H1 (cell line): ENCODE measurements around the gene ASAP2. TPM values are rescaled to one million over a fixed set of nuclear protein-coding genes. Genes with fewer than 3 reads are reported as not detected.

Source experiments
- CTCF ChIA-PET: fragments of 300-600 bp; sonication (Branson Sonifier 250); formaldehyde crosslinking; loops from one replicate; lab custom pipeline; 2021; ENCODE audit not compliant: partially characterized antibody; lab: Charles Lee
- POLR2A ChIA-PET: fragments of 300-600 bp; sonication (Branson Sonifier 250); formaldehyde crosslinking; loops from one replicate; lab custom pipeline; 2021; ENCODE audit warnings: inconsistent platforms; ENCODE audit not compliant: partially characterized antibody; lab: Charles Lee
- DNase-seq, 2 experiments: peaks; one replicate each; pipeline versions ENCODE4 v3.0.0 to v3.0.0-alpha.2; 2010 to 2022; ENCODE audit warnings: low spot score in 2 of 2, low read depth in 1 of 2, mixed read lengths in 1 of 2
- FAIRE-seq: peaks from 2 replicates; lab custom pipeline; 2011; peaks lifted over from hg19 to GRCh38; lab: Jason Lieb, UNC
- H2AFZ ChIP-seq: 2 replicates; pipeline ENCODE4 v1.8.1; 2012; ENCODE audit warnings: low read length, inconsistent platforms
- H2AK5ac ChIP-seq: 2 replicates; pipeline ENCODE4 v1.6.1; 2013; ENCODE audit warnings: low read depth, low read length
- H2BK120ac ChIP-seq: replicated peaks from 2 replicates; pipeline ENCODE3; 2013; ENCODE audit warnings: low read depth, low read length, inconsistent platforms
- H2BK12ac ChIP-seq: 2 replicates; pipeline ENCODE4 v1.6.1; 2013; ENCODE audit warnings: low read depth, low read length
- H2BK15ac ChIP-seq: 2 replicates; pipeline ENCODE4 v1.6.1; 2013; ENCODE audit warnings: low read length
- H2BK20ac ChIP-seq: 2 replicates; pipeline ENCODE4 v1.6.1; 2013; ENCODE audit warnings: low read length
- H2BK5ac ChIP-seq: 2 replicates; pipeline ENCODE4 v1.6.1; 2013; ENCODE audit warnings: low read depth, low read length
- H3K14ac ChIP-seq: 2 replicates; pipeline ENCODE4 v1.6.1; 2013; ENCODE audit warnings: inconsistent platforms; ENCODE audit not compliant: insufficient read length
- H3K18ac ChIP-seq: 2 replicates; pipeline ENCODE4 v1.6.1; 2013; ENCODE audit warnings: low read length; ENCODE audit errors: extremely low read depth
- H3K23ac ChIP-seq: 2 replicates; pipeline ENCODE4 v1.6.1; 2013; ENCODE audit warnings: inconsistent platforms; ENCODE audit not compliant: insufficient read length
- H3K23me2 ChIP-seq: 2 replicates; pipeline ENCODE4 v1.6.1; 2013; ENCODE audit warnings: low read depth, low read length
- H3K27ac ChIP-seq: 2 replicates; pipeline ENCODE4 v1.6.1; 2011; ENCODE audit warnings: low read depth, low read length, inconsistent platforms
- H3K27me3 ChIP-seq, 4 experiments: replicated peaks in 1 of 4; 1 replicate in 1 of 4; 2 replicates in 3 of 4; pipeline versions ENCODE4 v1.6.1 to v1.8.1; 2011 to 2013; ENCODE audit warnings: low read length in 3 of 4, mild to moderate bottlenecking in 3 of 4, inconsistent platforms in 2 of 4, mixed read lengths in 2 of 4, moderate library complexity in 1 of 4; ENCODE audit not compliant: control insufficient read depth in 3 of 4, insufficient read depth in 3 of 4; ENCODE audit errors: extremely low read depth in 1 of 4
- H3K36me3 ChIP-seq, 4 experiments: 2 replicates each; pipeline versions ENCODE4 v1.6.1 to v1.8.1; 2011 to 2013; ENCODE audit warnings: mild to moderate bottlenecking in 4 of 4, low read length in 3 of 4, moderate library complexity in 2 of 4, control low read depth in 1 of 4, inconsistent platforms in 1 of 4; ENCODE audit not compliant: insufficient read depth in 4 of 4, control insufficient read depth in 2 of 4
- H3K4ac ChIP-seq: replicated peaks from 2 replicates; pipeline ENCODE3; 2013; ENCODE audit warnings: low read length, low read depth, mixed read lengths, inconsistent platforms; ENCODE audit not compliant: insufficient read length
- H3K4me1 ChIP-seq, 4 experiments: replicated peaks in 1 of 4; 1 replicate in 1 of 4; 2 replicates in 3 of 4; pipeline versions ENCODE4 v1.6.1 to v1.8.1; 2011 to 2013; ENCODE audit warnings: low read length in 3 of 4, inconsistent platforms in 2 of 4, mixed read lengths in 1 of 4; ENCODE audit not compliant: insufficient read depth in 4 of 4, control insufficient read depth in 3 of 4
- H3K4me2 ChIP-seq, 2 experiments: 2 replicates each; pipeline versions ENCODE4 v1.6.1 to v1.8.1; 2011 to 2013; ENCODE audit warnings: low read depth in 2 of 2, low read length in 2 of 2, control low read depth in 1 of 2, inconsistent platforms in 1 of 2, mild to moderate bottlenecking in 1 of 2; ENCODE audit not compliant: insufficient read depth in 1 of 2
- H3K4me3 ChIP-seq, 4 experiments: fragments of 200-600, 300-600 bp in 1 of 4; sonication (generic), shearing (Covaris generic), sonication (Bioruptor Twin) in 1 of 4; 2 replicates each; pipeline versions ENCODE4 v1.5.1 to v1.8.1; 2011 to 2016; ENCODE audit warnings: low read length in 4 of 4, low read depth in 3 of 4, control low read depth in 2 of 4, inconsistent platforms in 2 of 4, mild to moderate bottlenecking in 2 of 4, mixed read lengths in 1 of 4, moderate library complexity in 1 of 4; ENCODE audit not compliant: insufficient read depth in 2 of 4; ENCODE audit errors: extremely low read depth in 1 of 4
- H3K56ac ChIP-seq: replicated peaks from 2 replicates; pipeline ENCODE3; 2013; ENCODE audit warnings: low read depth, mild to moderate bottlenecking, mixed read lengths, low read length, inconsistent platforms; ENCODE audit not compliant: insufficient read length
- H3K79me1 ChIP-seq: 2 replicates; pipeline ENCODE4 v1.6.1; 2013; ENCODE audit warnings: low read depth, low read length, control low read depth
- H3K79me2 ChIP-seq, 2 experiments: 2 replicates each; pipeline versions ENCODE4 v1.6.1 to v1.8.1; 2012 to 2013; ENCODE audit warnings: low read length in 2 of 2, mild to moderate bottlenecking in 2 of 2, inconsistent platforms in 1 of 2; ENCODE audit not compliant: insufficient read depth in 2 of 2, control insufficient read depth in 1 of 2
- H3K9ac ChIP-seq, 4 experiments: replicated peaks in 1 of 4; 1 replicate in 1 of 4; 2 replicates in 3 of 4; pipeline versions ENCODE4 v1.6.1 to v1.8.1; 2011 to 2013; ENCODE audit warnings: low read depth in 3 of 4, low read length in 3 of 4, control low read depth in 2 of 4, mild to moderate bottlenecking in 2 of 4, moderate library complexity in 2 of 4, inconsistent platforms in 1 of 4; ENCODE audit errors: extremely low read depth in 1 of 4
- H3K9me3 ChIP-seq, 2 experiments: 2 replicates each; pipeline versions ENCODE4 v1.6.1 to v1.8.1; 2012 to 2013; ENCODE audit warnings: mild to moderate bottlenecking in 2 of 2, moderate library complexity in 2 of 2, control low read depth in 1 of 2, inconsistent platforms in 1 of 2, low read depth in 1 of 2, low read length in 1 of 2, mixed read lengths in 1 of 2; ENCODE audit not compliant: insufficient read depth in 2 of 2
- H4K20me1 ChIP-seq, 2 experiments: replicated peaks in 1 of 2; 2 replicates each; pipeline versions ENCODE3 to v1.8.1; 2011 to 2013; ENCODE audit warnings: inconsistent platforms in 2 of 2, low read length in 2 of 2, mild to moderate bottlenecking in 1 of 2; ENCODE audit not compliant: insufficient read depth in 2 of 2, control insufficient read depth in 1 of 2
- H4K5ac ChIP-seq: 2 replicates; pipeline ENCODE4 v1.6.1; 2013; ENCODE audit warnings: low read length, low read depth, mixed read lengths, inconsistent platforms; ENCODE audit not compliant: insufficient read length
- H4K8ac ChIP-seq: 2 replicates; pipeline ENCODE4 v1.8.0; 2013; ENCODE audit warnings: mild to moderate bottlenecking, moderate library complexity, low read length, inconsistent platforms; ENCODE audit not compliant: insufficient read depth; ENCODE audit errors: extremely low read depth
- H4K91ac ChIP-seq: replicated peaks from 2 replicates; pipeline ENCODE3; 2013; ENCODE audit warnings: low read length, mixed read lengths, inconsistent platforms; ENCODE audit not compliant: insufficient read length
- KDM4A ChIP-seq: IDR thresholded peaks from one replicate; pipeline ENCODE4 v1.7.1; 2012; ENCODE audit warnings: low read depth, mild to moderate bottlenecking, moderate library complexity, low read length, inconsistent platforms; ENCODE audit not compliant: severe bottlenecking
- POLR2AphosphoS5 ChIP-seq: IDR thresholded peaks from 2 replicates; pipeline ENCODE4 v1.6.1; 2011; ENCODE audit warnings: low read depth, low read length
- WGBS, 2 experiments: shearing (Covaris generic) in 1 of 2; methylation state at CpG; one replicate each; pipeline versions ENCODE4 v1.1.6 to v1.1.7; 2013 to 2015; ENCODE audit warnings: low lambda C conversion rate in 2 of 2, mixed read lengths in 2 of 2, inconsistent platforms in 1 of 2, low coverage in 1 of 2, missing lambda C conversion rate in 1 of 2; ENCODE audit not compliant: insufficient replicate concordance in 2 of 2, insufficient coverage in 1 of 2, insufficient read length in 1 of 2; ENCODE audit errors: extremely low coverage in 1 of 2, missing lambda C conversion rate in 1 of 2; 5-methylcytosine and 5-hydroxymethylcytosine counted together
- polyA plus RNA-seq, 7 experiments: library from polyadenylated mRNA; depleted of rRNA in 3 of 7; stranded (reverse) in 5 of 7; unstranded in 2 of 7; fragments of >200 nt in 5 of 7; fragments of 200-250 nt in 2 of 7; gene quantifications; 1 replicate in 5 of 7; 2 replicates in 1 of 7; 4 replicates in 1 of 7; pipeline versions ENCODE4 v1.2.1 to v1.2.3, GENCODE V29; 2011 to 2013; ENCODE audit warnings: missing spikeins in 2 of 7, mixed read lengths in 2 of 7
- total RNA-seq: library from RNA; stranded (reverse); fragmentation: NEBNext Ultra II Directional; extraction: Animal tissue kit (Norgen Biotek cat#: 25700); gene quantifications from 2 replicates; pipeline ENCODE4 v1.2.1, GENCODE V29; 2021

The ASAP2 gene
- total and polyA plus RNA-seq, 2 of the 8 experiments (the other 6 are each of a cell fraction or from before 2014, with no cell fraction given): 10.2 to 18.7 TPM

DNA sequence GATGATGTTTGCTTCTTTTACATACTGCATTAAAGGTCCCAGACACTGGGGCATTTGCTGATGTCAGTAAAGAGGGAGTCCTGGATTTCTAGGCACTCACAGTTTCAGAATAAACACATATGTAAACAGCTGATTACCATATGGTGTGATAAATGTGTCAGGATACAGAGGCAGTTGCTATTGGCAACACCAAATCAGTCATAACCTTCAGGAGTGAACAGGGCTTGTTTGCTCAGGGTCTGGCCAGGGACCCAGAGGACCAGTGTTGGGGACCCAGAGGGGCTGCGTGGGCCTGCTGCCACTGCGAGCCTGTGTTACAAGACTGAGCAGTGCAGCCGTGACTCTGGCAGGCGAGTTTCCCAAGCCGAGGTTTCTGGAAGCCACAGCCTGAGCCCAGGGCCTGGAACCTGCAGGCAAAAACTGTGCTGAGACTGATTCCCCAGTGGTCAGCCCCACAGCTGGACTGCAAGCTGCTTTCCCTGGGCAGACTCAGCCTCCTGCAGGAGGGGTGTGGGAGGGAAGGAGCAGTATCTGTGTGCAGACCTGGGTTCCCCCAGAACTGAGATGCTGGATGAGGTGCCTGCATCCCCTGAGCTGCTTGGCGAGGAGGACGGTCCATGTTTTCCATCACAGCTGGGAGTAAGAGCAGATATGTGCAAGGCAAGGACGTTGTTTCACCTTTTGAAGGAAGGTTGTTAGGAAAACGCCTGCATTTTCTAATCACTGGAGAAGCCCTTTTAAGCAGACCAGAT, 23.6 kb downstream of the ASAP2 start:
- FAIRE-seq: no peak
- POLR2A ChIA-PET: interaction anchor here (1.1 kb wide), 1 partner anchor 68 kb away, joined by 3 read pairs; no protein-coding TSS in a partner anchor

More for the DNA sequence above, 23.6 kb downstream of the ASAP2 start:
- no peak overlapping the region for H3K14ac ChIP-seq
- peaks cover 11% of the 10 kb centered on the region for H3K79me1 ChIP-seq
- H3K56ac ChIP-seq: no peak overlapping the region
- H3K9ac ChIP-seq: no peak overlapping the region
- H2BK12ac ChIP-seq: no peak overlapping the region
- no peak overlapping the region for H4K91ac ChIP-seq
- H3K9me3 ChIP-seq: no peaks in the 10 kb centered on the region
- no peak overlapping the region for H3K18ac ChIP-seq
- 83% methylated on average over 9 of the region's 9 CpGs; no CpG with 5 or more reads in 1 of the 2 experiments for WGBS, 2 experiments
- no peak overlapping the region for H4K5ac ChIP-seq
- H2BK20ac ChIP-seq: no peak overlapping the region
- CTCF ChIA-PET: interaction anchor here (1.6 kb wide), 1 partner anchor 57 kb away, joined by 5 read pairs; no protein-coding TSS in a partner anchor
- no peak overlapping the region for H2AK5ac ChIP-seq
- no peak overlapping the region for H3K4ac ChIP-seq
- no peak overlapping the region for H2AFZ ChIP-seq
- H3K23ac ChIP-seq: no peak overlapping the region
- TF ChIP-seq POLR2AphosphoS5 (no peak), KDM4A (no peak)
- no peaks in the 10 kb centered on the region for H3K27me3 ChIP-seq
- no peak overlapping the region for H3K4me2 ChIP-seq
- H3K36me3 ChIP-seq: no peaks in the 10 kb centered on the region
- H3K79me2 ChIP-seq: peaks cover 0 to 53% of the 10 kb centered on the region in 2 experiments; a peak in 2 of 4 replicates
- H2BK5ac ChIP-seq: no peak overlapping the region
- no peak overlapping the region for H3K27ac ChIP-seq
- H3K4me3 ChIP-seq: no peak overlapping the region
- H3K4me1 ChIP-seq: peaks cover 0 to 13% (median 7%) of the 10 kb centered on the region in 4 experiments; a peak in 5 of 7 replicates
- DNase-seq: no peak
- H2BK120ac ChIP-seq: no peak overlapping the region
- peak overlapping the region; percentile 54 for H4K8ac ChIP-seq
- H4K20me1 ChIP-seq: peaks cover 15 to 23% of the 10 kb centered on the region in 2 experiments
- no peak overlapping the region for H2BK15ac ChIP-seq
- H3K23me2 ChIP-seq: no peaks in the 10 kb centered on the region
